ENCODE measurements around the gene ARIH2.

GRCh38 chr3:48962939-48963338, 44.3 kb downstream of the ARIH2 start:
- TF ChIP-seq POLR2AphosphoS5 (IDR thresholded peaks at IDR 0.05) (no peak), POLR2A (IDR thresholded peaks at IDR 0.05; ENCODE audit: low read depth) (no peak), EP300 (IDR thresholded peaks at IDR 0.05) (no peak)
- TF ChIP-seq, protein P1, sequence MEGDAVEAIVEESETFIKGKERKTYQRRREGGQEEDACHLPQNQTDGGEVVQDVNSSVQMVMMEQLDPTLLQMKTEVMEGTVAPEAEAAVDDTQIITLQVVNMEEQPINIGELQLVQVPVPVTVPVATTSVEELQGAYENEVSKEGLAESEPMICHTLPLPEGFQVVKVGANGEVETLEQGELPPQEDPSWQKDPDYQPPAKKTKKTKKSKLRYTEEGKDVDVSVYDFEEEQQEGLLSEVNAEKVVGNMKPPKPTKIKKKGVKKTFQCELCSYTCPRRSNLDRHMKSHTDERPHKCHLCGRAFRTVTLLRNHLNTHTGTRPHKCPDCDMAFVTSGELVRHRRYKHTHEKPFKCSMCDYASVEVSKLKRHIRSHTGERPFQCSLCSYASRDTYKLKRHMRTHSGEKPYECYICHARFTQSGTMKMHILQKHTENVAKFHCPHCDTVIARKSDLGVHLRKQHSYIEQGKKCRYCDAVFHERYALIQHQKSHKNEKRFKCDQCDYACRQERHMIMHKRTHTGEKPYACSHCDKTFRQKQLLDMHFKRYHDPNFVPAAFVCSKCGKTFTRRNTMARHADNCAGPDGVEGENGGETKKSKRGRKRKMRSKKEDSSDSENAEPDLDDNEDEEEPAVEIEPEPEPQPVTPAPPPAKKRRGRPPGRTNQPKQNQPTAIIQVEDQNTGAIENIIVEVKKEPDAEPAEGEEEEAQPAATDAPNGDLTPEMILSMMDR (IDR thresholded peaks at IDR 0.05): no peak

Measured in esophagus muscularis mucosa (tissue), 4 donors.